Endothelial cell (in vitro differentiated cells): ENCODE data around the gene DNAL4. TPM values are rescaled to one million over a fixed set of nuclear protein-coding genes. Genes with fewer than 3 reads are reported as not detected.

Experiments
- DNase-seq: peaks from one replicate; pipeline ENCODE4 v3.0.0; 2021; ENCODE audit warnings: low spot score
- H3K27ac Mint-ChIP-seq: one replicate; pipeline ENCODE4 v1.8.0; 2021; ENCODE audit warnings: mixed read lengths, inconsistent platforms; ENCODE audit not compliant: unreplicated experiment
- H3K27me3 Mint-ChIP-seq: one replicate; pipeline ENCODE4 v1.8.0; 2021; ENCODE audit warnings: mild to moderate bottlenecking, moderate library complexity, mixed read lengths, inconsistent platforms; ENCODE audit not compliant: unreplicated experiment
- H3K36me3 Mint-ChIP-seq: one replicate; pipeline ENCODE4 v1.8.0; 2021; ENCODE audit warnings: mild to moderate bottlenecking, low read depth, mixed read lengths, inconsistent platforms; ENCODE audit not compliant: unreplicated experiment
- H3K4me1 Mint-ChIP-seq: one replicate; pipeline ENCODE4 v1.8.0; 2021; ENCODE audit warnings: mild to moderate bottlenecking, mixed read lengths, inconsistent platforms; ENCODE audit not compliant: unreplicated experiment
- H3K4me3 Mint-ChIP-seq: one replicate; pipeline ENCODE4 v1.8.0; 2021; ENCODE audit warnings: mild to moderate bottlenecking, mixed read lengths, inconsistent platforms; ENCODE audit not compliant: unreplicated experiment
- H3K9me3 Mint-ChIP-seq: one replicate; pipeline ENCODE4 v1.8.0; 2021; ENCODE audit warnings: mixed read lengths, inconsistent platforms; ENCODE audit not compliant: unreplicated experiment
- total RNA-seq: library from RNA; stranded (reverse); fragmentation: NEBNext Ultra II Directional; extraction: Animal tissue kit (Norgen Biotek cat#: 25700); gene quantifications from one replicate; pipeline ENCODE4 v1.2.1, GENCODE V29; 2021; ENCODE audit not compliant: unreplicated experiment
- TF ChIP-seq, protein P1 (sequence below): fragments of 200-600 bp; sonication (generic); IDR thresholded peaks from one replicate; pipeline ENCODE4 v1.5.0; 2021; ENCODE audit warnings: antibody characterized with exemption; ENCODE audit not compliant: unreplicated experiment

The DNAL4 gene
- total RNA-seq, 1 donor from 2014 or later, result 20.2 TPM

DNA sequence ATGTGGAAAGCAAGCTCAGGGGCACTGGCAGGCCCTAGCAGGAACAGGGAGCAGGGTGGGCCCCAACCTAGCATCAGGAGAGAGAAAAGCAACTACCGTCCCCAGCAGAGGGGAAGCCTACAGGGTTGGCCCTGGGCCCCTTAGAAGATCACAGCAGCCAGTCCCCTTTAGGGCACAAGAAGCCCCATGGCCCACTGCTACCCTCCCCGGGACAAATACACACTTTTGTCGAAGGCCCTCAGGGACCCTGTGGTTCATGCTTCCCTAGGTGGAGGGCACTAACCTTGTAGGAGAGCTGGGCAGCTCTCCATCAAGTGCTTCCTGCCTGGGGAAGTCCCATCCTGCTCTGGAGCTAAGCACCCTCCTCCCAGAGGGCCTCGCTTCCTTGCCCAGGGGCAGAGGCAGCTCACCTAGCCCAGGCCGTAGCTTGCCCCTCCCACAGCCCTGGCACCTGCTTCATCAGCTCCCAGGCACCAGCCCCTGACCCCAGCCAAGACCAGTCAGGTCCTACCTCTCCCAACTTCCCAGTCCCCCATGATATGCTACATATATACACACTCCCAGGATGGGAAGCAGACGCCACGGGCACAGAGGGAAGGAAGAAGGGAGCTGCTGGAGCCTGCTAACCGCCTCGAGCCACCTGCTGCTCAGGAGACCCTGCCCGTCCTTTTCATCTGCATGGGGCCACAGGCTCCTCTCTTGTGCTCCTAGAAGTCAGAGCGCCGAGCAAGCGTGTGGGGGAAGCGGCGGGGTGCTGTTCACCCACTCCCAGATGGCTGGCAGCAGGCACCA lies 58.3 kb downstream of the DNAL4 start:
- H3K4me3 Mint-ChIP-seq, result no peak overlapping the region
- no peak overlapping the region for H3K27ac Mint-ChIP-seq
- DNase-seq, result no peak
- H3K9me3 Mint-ChIP-seq, result no peaks in the 10 kb centered on the region
- H3K36me3 Mint-ChIP-seq, result peaks cover 34% of the 10 kb centered on the region
- TF ChIP-seq, protein P1, sequence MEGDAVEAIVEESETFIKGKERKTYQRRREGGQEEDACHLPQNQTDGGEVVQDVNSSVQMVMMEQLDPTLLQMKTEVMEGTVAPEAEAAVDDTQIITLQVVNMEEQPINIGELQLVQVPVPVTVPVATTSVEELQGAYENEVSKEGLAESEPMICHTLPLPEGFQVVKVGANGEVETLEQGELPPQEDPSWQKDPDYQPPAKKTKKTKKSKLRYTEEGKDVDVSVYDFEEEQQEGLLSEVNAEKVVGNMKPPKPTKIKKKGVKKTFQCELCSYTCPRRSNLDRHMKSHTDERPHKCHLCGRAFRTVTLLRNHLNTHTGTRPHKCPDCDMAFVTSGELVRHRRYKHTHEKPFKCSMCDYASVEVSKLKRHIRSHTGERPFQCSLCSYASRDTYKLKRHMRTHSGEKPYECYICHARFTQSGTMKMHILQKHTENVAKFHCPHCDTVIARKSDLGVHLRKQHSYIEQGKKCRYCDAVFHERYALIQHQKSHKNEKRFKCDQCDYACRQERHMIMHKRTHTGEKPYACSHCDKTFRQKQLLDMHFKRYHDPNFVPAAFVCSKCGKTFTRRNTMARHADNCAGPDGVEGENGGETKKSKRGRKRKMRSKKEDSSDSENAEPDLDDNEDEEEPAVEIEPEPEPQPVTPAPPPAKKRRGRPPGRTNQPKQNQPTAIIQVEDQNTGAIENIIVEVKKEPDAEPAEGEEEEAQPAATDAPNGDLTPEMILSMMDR, result no peak
- H3K4me1 Mint-ChIP-seq, result peaks cover 17% of the 10 kb centered on the region
- peaks cover 9% of the 10 kb centered on the region for H3K27me3 Mint-ChIP-seq

DNA sequence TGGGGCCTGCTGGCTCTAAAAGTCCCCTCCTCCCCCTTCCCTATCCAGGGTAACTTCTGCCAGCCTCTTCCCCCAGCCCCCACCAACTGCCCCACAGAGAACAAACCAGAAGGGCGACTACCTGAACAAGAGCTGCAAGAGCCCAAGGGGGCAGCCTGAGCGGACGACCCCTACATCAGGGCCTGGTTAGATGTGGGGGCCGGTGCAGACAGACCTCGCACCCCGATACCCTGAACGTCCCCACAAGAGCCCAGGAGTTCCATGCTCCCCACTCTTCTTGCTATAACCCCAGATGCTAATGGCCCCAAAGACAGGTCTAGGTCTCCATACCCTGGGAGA lies 58.8 kb downstream of the DNAL4 start:
- Mint-ChIP-seq H3K27ac (no peak overlapping the region), H3K36me3 (peaks cover 38% of the 10 kb centered on the region), H3K9me3 (no peaks in the 10 kb centered on the region), H3K4me3 (no peak overlapping the region), H3K4me1 (peaks cover 17% of the 10 kb centered on the region), H3K27me3 (peaks cover 7% of the 10 kb centered on the region)
- DNase-seq, result no peak
- TF ChIP-seq, protein P1, result no peak

DNA sequence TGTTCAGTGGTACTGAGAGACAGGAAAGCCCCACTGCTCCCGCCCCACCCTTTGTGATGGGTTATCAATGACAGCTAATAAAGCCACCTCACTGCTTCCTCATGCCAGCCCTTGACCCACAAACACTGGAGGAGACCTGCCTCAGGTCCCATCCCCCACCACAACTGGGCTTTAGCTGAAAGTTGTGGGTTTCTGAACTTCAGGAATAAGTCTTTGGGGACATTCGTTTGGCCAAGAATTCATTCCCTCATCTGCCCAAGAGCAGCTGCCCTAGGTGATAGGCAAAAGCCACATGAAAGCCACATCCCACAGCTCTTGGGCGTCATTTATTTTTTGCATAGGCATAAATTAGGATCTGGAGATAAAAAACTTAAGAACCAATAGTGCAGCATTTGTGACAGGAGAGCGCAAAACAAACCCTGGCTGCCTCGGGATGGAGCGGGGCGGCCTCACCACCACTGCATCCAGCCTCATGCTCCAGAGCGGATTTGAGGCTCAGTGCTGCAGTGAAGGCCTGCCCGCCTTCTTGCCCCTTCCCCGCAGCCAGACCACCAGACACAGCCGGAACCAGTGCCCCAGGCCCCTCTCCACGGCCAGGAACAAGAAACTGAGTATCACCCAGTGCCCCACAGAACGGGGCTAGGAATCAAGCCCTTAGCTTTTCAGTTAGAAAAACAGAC lies 59.4 kb downstream of the DNAL4 start:
- TF ChIP-seq, protein P1, result no peak
- H3K36me3 Mint-ChIP-seq, result peaks cover 43% of the 10 kb centered on the region

DNA sequence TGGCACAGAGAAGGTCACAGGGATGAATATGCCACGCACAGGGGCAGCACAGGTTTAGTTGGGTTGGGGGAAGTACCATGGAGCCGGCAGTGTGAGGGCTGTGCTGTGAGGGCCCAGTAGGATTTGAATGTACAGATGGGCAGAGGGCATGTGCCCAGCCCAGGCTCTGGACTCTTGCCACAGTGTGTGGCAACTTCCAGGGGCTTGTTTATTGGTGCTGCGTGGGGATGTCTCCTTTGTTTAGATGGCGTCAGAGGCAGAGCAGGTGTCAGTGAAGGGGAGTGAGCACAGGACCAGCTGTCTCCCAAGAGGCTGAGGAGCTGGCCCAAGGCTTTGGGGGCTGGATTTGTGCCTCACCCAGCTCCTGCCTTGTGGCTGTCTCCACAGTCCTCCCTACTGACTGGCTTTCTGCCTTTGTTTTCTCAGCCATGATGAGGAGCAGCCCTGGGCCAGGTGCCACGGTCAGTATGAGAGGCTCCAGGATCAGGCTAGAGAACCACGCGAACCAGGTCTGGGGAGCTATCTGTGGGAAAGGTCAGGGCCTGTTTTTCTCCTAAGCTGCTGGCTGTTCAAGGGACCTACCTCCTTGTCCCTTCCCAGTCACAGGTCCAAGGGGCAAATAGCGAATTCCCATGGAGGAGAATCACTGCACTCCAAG lies 60.1 kb downstream of the DNAL4 start:
- peaks cover 18% of the 10 kb centered on the region for H3K4me1 Mint-ChIP-seq
- no peaks in the 10 kb centered on the region for H3K9me3 Mint-ChIP-seq
- TF ChIP-seq, protein P1, result no peak
- H3K27ac Mint-ChIP-seq, result no peak overlapping the region
- H3K4me3 Mint-ChIP-seq, result no peak overlapping the region
- peaks cover 8% of the 10 kb centered on the region for H3K27me3 Mint-ChIP-seq
- DNase-seq, result no peak
- peaks cover 44% of the 10 kb centered on the region for H3K36me3 Mint-ChIP-seq

More for the DNA sequence above, 59.4 kb downstream of the DNAL4 start:
- Mint-ChIP-seq H3K27ac (no peak overlapping the region), H3K4me3 (no peak overlapping the region), H3K4me1 (peaks cover 17% of the 10 kb centered on the region), H3K27me3 (peaks cover 7% of the 10 kb centered on the region), H3K9me3 (no peaks in the 10 kb centered on the region)
- DNase-seq, result no peak
